ENCODE data around the gene RSBN1.

GRCh38 chr1:113756461-113756860, 55.8 kb downstream of the RSBN1 start:
- TF ChIP-seq, protein P1, sequence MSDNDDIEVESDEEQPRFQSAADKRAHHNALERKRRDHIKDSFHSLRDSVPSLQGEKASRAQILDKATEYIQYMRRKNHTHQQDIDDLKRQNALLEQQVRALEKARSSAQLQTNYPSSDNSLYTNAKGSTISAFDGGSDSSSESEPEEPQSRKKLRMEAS (IDR thresholded peaks at IDR 0.05), result no peak
- TF ChIP-seq, protein P2, sequence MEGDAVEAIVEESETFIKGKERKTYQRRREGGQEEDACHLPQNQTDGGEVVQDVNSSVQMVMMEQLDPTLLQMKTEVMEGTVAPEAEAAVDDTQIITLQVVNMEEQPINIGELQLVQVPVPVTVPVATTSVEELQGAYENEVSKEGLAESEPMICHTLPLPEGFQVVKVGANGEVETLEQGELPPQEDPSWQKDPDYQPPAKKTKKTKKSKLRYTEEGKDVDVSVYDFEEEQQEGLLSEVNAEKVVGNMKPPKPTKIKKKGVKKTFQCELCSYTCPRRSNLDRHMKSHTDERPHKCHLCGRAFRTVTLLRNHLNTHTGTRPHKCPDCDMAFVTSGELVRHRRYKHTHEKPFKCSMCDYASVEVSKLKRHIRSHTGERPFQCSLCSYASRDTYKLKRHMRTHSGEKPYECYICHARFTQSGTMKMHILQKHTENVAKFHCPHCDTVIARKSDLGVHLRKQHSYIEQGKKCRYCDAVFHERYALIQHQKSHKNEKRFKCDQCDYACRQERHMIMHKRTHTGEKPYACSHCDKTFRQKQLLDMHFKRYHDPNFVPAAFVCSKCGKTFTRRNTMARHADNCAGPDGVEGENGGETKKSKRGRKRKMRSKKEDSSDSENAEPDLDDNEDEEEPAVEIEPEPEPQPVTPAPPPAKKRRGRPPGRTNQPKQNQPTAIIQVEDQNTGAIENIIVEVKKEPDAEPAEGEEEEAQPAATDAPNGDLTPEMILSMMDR (IDR thresholded peaks at IDR 0.05 in 2 of 3, conservative IDR thresholded peaks at IDR 0.05 in 1 of 3; ENCODE audit: borderline replicate concordance in 1 of 3, insufficient read depth in 1 of 3, low read depth in 2 of 3, low read length in 2 of 3), result no peak
- no peak for TF ChIP-seq POLR2A (IDR thresholded peaks at IDR 0.05; ENCODE audit: borderline replicate concordance, extremely low read depth, insufficient read depth, insufficient read length)
- TF ChIP-seq EZH2phosphoT487 (IDR thresholded peaks at IDR 0.05; ENCODE audit: borderline replicate concordance), result no peak
- no peak for TF ChIP-seq EGR1 (IDR thresholded peaks at IDR 0.05; ENCODE audit: low read depth)
- no peak for TF ChIP-seq ATF3 (IDR thresholded peaks at IDR 0.05)
- no peak for TF ChIP-seq POLR2AphosphoS5 (IDR thresholded peaks at IDR 0.05; ENCODE audit: low read depth, low read length)
- TF ChIP-seq EZH2 (IDR thresholded peaks at IDR 0.05), result no peak
- TF ChIP-seq SIN3A (IDR thresholded peaks at IDR 0.05; ENCODE audit: low read depth), result no peak
- TF ChIP-seq TCF7L2 (IDR thresholded peaks at IDR 0.05; ENCODE audit: borderline replicate concordance, extremely low read depth, insufficient read depth, insufficient read length), result no peak
- TF ChIP-seq YY1 (IDR thresholded peaks at IDR 0.05; ENCODE audit: extremely low read depth, insufficient replicate concordance, low read depth, low read length), result no peak
- no peak for TF ChIP-seq ZNF274 (IDR thresholded peaks at IDR 0.05; ENCODE audit: low read depth, low read length)
